H1 (cell line): ENCODE data around the gene GCAT. TPM values are rescaled to one million over a fixed set of nuclear protein-coding genes. Genes with fewer than 3 reads are reported as not detected.

ENCODE experiments used
- GABPA ChIP-seq: IDR thresholded peaks from 2 replicates; pipeline ENCODE4 v1.6.1; 2011; ENCODE audit warnings: mild to moderate bottlenecking, low read length, moderate library complexity, borderline replicate concordance; ENCODE audit not compliant: insufficient read depth
- POU5F1 ChIP-seq: IDR thresholded peaks from 2 replicates; pipeline ENCODE4 v1.6.1; 2011; ENCODE audit warnings: low read depth, mild to moderate bottlenecking, low read length, moderate library complexity
- RFX5 ChIP-seq: IDR thresholded peaks from 2 replicates; pipeline ENCODE4 v1.6.1; 2011; ENCODE audit warnings: low read depth, low read length, improper control_type of control experiment, borderline replicate concordance
- SUZ12 ChIP-seq: fragments of 200-600 bp; sonication (generic); IDR thresholded peaks from 2 replicates; pipeline ENCODE4 v1.6.1; 2012; ENCODE audit warnings: mild to moderate bottlenecking, inconsistent platforms, low read length, moderate library complexity, mixed read lengths
- polyA plus RNA-seq, 7 experiments: library from polyadenylated mRNA; depleted of rRNA in 3 of 7; stranded (reverse) in 5 of 7; unstranded in 2 of 7; fragments of >200 nt in 5 of 7; fragments of 200-250 nt in 2 of 7; gene quantifications; 1 replicate in 5 of 7; 2 replicates in 1 of 7; 4 replicates in 1 of 7; pipeline versions ENCODE4 v1.2.1 to v1.2.3, GENCODE V29; 2011 to 2013; ENCODE audit warnings: missing spikeins in 2 of 7, mixed read lengths in 2 of 7
- total RNA-seq: library from RNA; stranded (reverse); fragmentation: NEBNext Ultra II Directional; extraction: Animal tissue kit (Norgen Biotek cat#: 25700); gene quantifications from 2 replicates; pipeline ENCODE4 v1.2.1, GENCODE V29; 2021

The GCAT gene
- total and polyA plus RNA-seq, 2 of the 8 experiments (the other 6 are each of a cell fraction or from before 2014, with no cell fraction given), result 24.3 to 47.5 TPM

GRCh38 chr22:37760152-37760551 is 47.6 kb upstream of the GCAT start (continued):
- TF ChIP-seq RFX5, result no peak
- TF ChIP-seq SUZ12, result no peak
- no peak for TF ChIP-seq GABPA
- no peak for TF ChIP-seq POU5F1
